Lower lobe of right lung (tissue), 2 donors: ENCODE results near the gene USP24. TPM values are rescaled to one million over a fixed set of nuclear protein-coding genes. Genes with fewer than 3 reads are reported as not detected.

Experiments
- ATAC-seq, 2 donors: fragments of 200-7000 bp; cut with Tn5 transposase; one replicate each; pipeline ENCODE4 v1.9.1; 2020 to 2022; ENCODE audit warnings: mild to moderate bottlenecking in 2 of 2, moderate library complexity in 2 of 2
- DNase-seq: peaks from one replicate; pipeline ENCODE4 v3.0.0-alpha.2; 2020
- H3K27ac ChIP-seq: fragments of 200-600 bp; one replicate; pipeline ENCODE4 v1.8.0; 2022
- H3K27me3 ChIP-seq: fragments of 200-600 bp; one replicate; pipeline ENCODE4 v1.8.0; 2022; ENCODE audit warnings: low read depth
- H3K36me3 ChIP-seq: fragments of 200-600 bp; one replicate; pipeline ENCODE4 v1.8.0; 2022; ENCODE audit warnings: mild to moderate bottlenecking
- H3K4me1 ChIP-seq: fragments of 200-600 bp; one replicate; pipeline ENCODE4 v1.8.0; 2022
- H3K4me3 ChIP-seq: fragments of 200-600 bp; one replicate; pipeline ENCODE4 v1.8.0; 2022; ENCODE audit warnings: mild to moderate bottlenecking
- H3K9me3 ChIP-seq: fragments of 200-600 bp; one replicate; pipeline ENCODE4 v1.8.0; 2022
- intact Hi-C: fragments of 100-400 bp; cut with DNase I; formaldehyde crosslinking; loops from one replicate; pipeline ENCODE4 v1.11.0; 2022
- total RNA-seq: library from RNA; stranded (reverse); fragmentation: NEBNext Ultra II Directional; extraction: Animal tissue kit (Norgen Biotek cat#: 25700); gene quantifications from one replicate; pipeline ENCODE4 v1.2.1, GENCODE V29; 2021
- TF ChIP-seq, protein P1 (sequence below): fragments of 200-600 bp; IDR thresholded peaks from one replicate; pipeline ENCODE4 v1.8.0; 2022; ENCODE audit warnings: antibody characterized with exemption, mild to moderate bottlenecking
- donor health status: DM: no; HTN: yes; CAD: no; lungs with severe emphysema.

USP24 gene
- total RNA-seq, 1 donor from 2014 or later: 37.6 TPM

DNA sequence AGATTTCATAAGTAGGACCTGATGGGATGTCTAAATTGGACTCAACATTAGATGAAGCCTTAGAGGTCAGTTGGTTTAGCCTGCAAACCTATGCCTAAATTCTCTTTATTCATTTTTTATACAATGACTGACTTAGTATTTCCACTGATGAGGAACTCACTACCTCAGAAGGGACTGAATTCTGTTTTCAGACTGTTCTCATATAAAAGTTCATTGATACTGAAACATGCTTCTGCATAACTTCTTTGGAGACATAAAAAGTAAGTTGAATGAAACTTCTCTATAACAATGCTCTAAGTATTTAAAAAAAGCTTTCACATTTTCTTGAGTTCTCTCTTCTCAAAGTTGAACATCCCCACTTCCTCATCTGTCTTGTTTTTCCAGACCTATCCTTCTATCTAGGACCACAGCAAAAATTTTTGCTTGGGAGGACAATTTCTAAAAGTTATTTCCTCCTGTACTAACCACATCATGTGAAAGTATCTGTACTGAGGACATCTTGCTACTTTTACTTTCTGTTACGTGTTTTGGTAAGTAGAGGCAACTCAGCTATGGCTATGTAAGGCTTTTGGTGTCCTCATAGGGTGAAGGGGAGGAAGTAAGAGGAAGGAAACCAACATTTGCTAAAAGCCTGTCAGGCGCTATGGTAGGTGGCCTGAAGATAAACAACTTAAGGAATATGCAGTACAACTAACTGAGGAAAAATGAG, 64.1 kb downstream of the USP24 start:
- ATAC-seq (peak; percentile 65 to 78), DNase-seq (no peak)
- intact Hi-C loops: no loop called here
- Histone ChIP-seq H3K36me3 (peaks cover 70% of the 10 kb centered on the region), H3K4me3 (no peak overlapping the region), H3K4me1 (peaks cover 6% of the 10 kb centered on the region), H3K27me3 (no peaks in the 10 kb centered on the region), H3K9me3 (no peaks in the 10 kb centered on the region), H3K27ac (no peak overlapping the region)
- TF ChIP-seq, protein P1, sequence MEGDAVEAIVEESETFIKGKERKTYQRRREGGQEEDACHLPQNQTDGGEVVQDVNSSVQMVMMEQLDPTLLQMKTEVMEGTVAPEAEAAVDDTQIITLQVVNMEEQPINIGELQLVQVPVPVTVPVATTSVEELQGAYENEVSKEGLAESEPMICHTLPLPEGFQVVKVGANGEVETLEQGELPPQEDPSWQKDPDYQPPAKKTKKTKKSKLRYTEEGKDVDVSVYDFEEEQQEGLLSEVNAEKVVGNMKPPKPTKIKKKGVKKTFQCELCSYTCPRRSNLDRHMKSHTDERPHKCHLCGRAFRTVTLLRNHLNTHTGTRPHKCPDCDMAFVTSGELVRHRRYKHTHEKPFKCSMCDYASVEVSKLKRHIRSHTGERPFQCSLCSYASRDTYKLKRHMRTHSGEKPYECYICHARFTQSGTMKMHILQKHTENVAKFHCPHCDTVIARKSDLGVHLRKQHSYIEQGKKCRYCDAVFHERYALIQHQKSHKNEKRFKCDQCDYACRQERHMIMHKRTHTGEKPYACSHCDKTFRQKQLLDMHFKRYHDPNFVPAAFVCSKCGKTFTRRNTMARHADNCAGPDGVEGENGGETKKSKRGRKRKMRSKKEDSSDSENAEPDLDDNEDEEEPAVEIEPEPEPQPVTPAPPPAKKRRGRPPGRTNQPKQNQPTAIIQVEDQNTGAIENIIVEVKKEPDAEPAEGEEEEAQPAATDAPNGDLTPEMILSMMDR: no peak

DNA sequence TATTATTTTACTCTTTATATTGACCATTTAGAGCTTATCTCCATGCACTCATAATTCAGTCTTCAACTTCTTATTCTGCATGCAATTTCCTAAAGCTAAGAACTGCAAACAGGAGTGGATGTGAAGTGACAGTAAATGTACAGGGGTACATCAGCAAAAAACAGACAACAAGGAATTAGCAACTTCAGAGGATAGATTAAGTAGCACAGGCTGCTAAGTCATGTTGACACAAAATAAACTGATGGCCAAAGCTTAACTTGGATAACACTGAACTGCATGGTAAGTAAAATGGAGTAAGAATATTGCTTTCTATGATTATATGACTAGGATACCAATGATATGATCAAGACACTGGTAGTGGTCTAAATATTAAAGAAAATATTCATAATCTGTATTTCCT, 66.5 kb downstream of the USP24 start:
- Histone ChIP-seq H3K27ac (no peak overlapping the region), H3K27me3 (no peaks in the 10 kb centered on the region), H3K9me3 (no peaks in the 10 kb centered on the region), H3K4me1 (peaks cover 6% of the 10 kb centered on the region), H3K36me3 (peaks cover 75% of the 10 kb centered on the region), H3K4me3 (no peak overlapping the region)
- no peak for DNase-seq
- intact Hi-C loops: no loop called here
- TF ChIP-seq, protein P1: no peak
- ATAC-seq: no peak

DNA sequence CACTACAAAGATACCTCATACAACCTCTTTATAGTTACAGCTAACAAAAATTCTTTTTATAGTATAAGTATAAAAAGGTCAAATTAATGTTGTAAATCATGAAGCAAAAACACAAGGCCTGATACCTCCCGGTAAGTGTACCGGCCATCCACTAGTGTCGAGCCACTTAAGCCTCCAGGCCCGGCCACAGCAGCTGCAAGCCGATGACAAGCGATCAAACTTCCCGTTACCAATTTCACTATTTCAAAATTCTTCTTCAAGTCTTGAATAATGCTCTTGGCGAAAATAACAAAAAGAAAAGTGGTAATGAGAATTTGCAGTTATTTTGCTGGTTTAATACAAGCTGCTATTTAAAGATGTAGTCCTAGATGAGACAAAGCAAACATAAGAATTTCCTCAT, 67.6 kb downstream of the USP24 start:
- TF ChIP-seq, protein P1: no peak

DNA sequence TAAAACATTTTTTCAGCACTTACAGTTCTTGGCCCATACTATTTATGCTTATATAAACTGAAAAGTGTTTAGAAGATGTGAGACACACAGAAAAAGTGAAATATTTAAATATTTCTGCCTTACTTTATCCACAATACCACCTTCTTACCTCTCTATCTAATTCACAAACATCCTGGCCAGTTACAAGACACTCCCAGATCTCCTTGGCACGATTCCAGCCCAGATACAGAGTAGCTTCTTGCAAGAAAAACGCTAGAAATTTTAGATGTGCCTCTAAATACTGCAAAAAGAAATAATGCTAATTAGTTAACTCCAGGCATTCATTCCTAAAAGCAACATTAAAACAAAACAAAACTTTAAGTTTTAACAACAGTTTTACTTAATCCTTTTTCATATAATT, 68.4 kb downstream of the USP24 start:
- intact Hi-C loops: no loop called here
- no peak for DNase-seq
- TF ChIP-seq, protein P1: no peak

More for the DNA sequence above, 67.6 kb downstream of the USP24 start:
- peaks cover 6% of the 10 kb centered on the region for H3K4me1 ChIP-seq
- no peak overlapping the region for H3K4me3 ChIP-seq
- DNase-seq (peak; percentile 52), ATAC-seq (no peak)
- intact Hi-C loops: no loop called here
- peaks cover 76% of the 10 kb centered on the region for H3K36me3 ChIP-seq
- no peaks in the 10 kb centered on the region for H3K9me3 ChIP-seq
- H3K27me3 ChIP-seq: no peaks in the 10 kb centered on the region
- no peak overlapping the region for H3K27ac ChIP-seq

DNA sequence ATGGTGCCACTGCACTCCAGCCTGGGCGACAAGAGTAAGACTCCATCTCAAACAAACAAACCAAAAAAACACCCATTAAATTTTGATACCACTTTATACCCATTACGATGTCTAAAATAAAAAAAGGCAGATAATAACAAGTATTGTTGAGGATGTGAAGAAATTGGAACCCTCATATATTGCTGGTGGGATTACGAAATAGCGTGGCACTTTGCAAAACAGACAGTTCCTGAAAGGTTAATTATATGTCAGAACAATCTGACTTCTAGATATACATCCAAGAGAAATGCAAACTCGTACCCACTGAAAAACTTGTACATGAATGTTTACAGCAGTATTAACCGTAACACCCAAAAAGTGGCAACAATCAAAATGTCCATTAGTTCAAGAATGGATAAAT, 70.3 kb downstream of the USP24 start:
- H3K4me3 ChIP-seq: no peak overlapping the region
- no peaks in the 10 kb centered on the region for H3K27me3 ChIP-seq
- no peaks in the 10 kb centered on the region for H3K4me1 ChIP-seq
- ATAC-seq: no peak
- TF ChIP-seq, protein P1: no peak
- H3K9me3 ChIP-seq: no peaks in the 10 kb centered on the region
- peaks cover 91% of the 10 kb centered on the region for H3K36me3 ChIP-seq
- no peak overlapping the region for H3K27ac ChIP-seq
- intact Hi-C loops: loop anchor here (5.0 kb wide), 1 partner anchor 137 kb away; no protein-coding TSS in a partner anchor
- DNase-seq: no peak

More for the DNA sequence above, 68.4 kb downstream of the USP24 start:
- Histone ChIP-seq H3K27ac (no peak overlapping the region), H3K27me3 (no peaks in the 10 kb centered on the region), H3K36me3 (peaks cover 80% of the 10 kb centered on the region), H3K9me3 (no peaks in the 10 kb centered on the region), H3K4me3 (no peak overlapping the region), H3K4me1 (peaks cover 4% of the 10 kb centered on the region)
- ATAC-seq: no peak
